Fibroblast of the aortic adventitia (primary cell): ENCODE data around the gene ING5. TPM values are rescaled to one million over a fixed set of nuclear protein-coding genes. Genes with fewer than 3 reads are reported as not detected.
"Not testable (repeated sequence)": the region's sequence is repeated elsewhere in the genome, so short reads cannot be mapped to it uniquely, and the experiment has no call there.

ENCODE experiments used
- DNase-seq: peaks from one replicate; pipeline ENCODE4 v3.0.0-alpha.2; 2010; ENCODE audit warnings: low read depth
- H3K4me3 ChIP-seq: 2 replicates; pipeline ENCODE4 v1.5.1; 2011; ENCODE audit warnings: low read depth, mild to moderate bottlenecking, control low read depth, low read length, moderate library complexity
- CTCF ChIP-seq: IDR thresholded peaks from 2 replicates; pipeline ENCODE4 v1.5.1; 2011; ENCODE audit warnings: mild to moderate bottlenecking, low read length, control low read depth, inconsistent platforms; ENCODE audit not compliant: insufficient read depth
- total RNA-seq: library from RNA; depleted of rRNA; stranded (reverse); fragments of >200 nt; gene quantifications from 2 replicates; pipeline ENCODE4 v1.2.3, GENCODE V29; 2012; ENCODE audit warnings: low replicate concordance

The ING5 gene
- total RNA-seq, 1 donor: 14.6 TPM

- H3K4me3 ChIP-seq: no peak overlapping the region
- DNase-seq: no peak
- no peak for TF ChIP-seq CTCF
Measured at GRCh38 chr2:241738040-241738686, 36.3 kb downstream of the ING5 start.

GRCh38 chr2:241739177-241739576, 37.3 kb downstream of the ING5 start:
- TF ChIP-seq CTCF: no peak
- DNase-seq: no peak
- no peak overlapping the region for H3K4me3 ChIP-seq

- no peak for TF ChIP-seq CTCF
- DNase-seq: peak; percentile 40
- H3K4me3 ChIP-seq: no peak overlapping the region
Measured at GRCh38 chr2:241739651-241740050, 37.8 kb downstream of the ING5 start.

GRCh38 chr2:241741016-241741415, 39.2 kb downstream of the ING5 start:
- TF ChIP-seq CTCF: no peak
- DNase-seq: no peak
- no peak overlapping the region for H3K4me3 ChIP-seq

GRCh38 chr2:241742320-241742939, 40.6 kb downstream of the ING5 start:
- TF ChIP-seq CTCF: no peak
- H3K4me3 ChIP-seq: no peak overlapping the region
- no peak for DNase-seq

- DNase-seq, H3K4me3 ChIP-seq: not testable (repeated sequence)
Measured at GRCh38 chr2:241743008-241743407, 41.2 kb downstream of the ING5 start.

GRCh38 chr2:241743620-241744019, 41.8 kb downstream of the ING5 start:
- no peak for DNase-seq
- no peak overlapping the region for H3K4me3 ChIP-seq
- no peak for TF ChIP-seq CTCF
